K562 (cell line): ENCODE data around the gene FAR2. TPM values are rescaled to one million over a fixed set of nuclear protein-coding genes. Genes with fewer than 3 reads are reported as not detected.

ENCODE experiments used
- ATAC-seq: fragments of 200-7000 bp; cut with Tn5 transposase; 3 replicates; pipeline ENCODE4 v1.9.1; 2020; ENCODE audit warnings: moderate library complexity
- BruUV-seq: library from RNA; stranded (reverse); fragments of 400-500 nt; replicated peaks from 2 replicates; lab custom pipeline; 2021; lab: Mats Ljungman, UMichigan
- CTCF ChIA-PET: fragments of 300-600 bp; formaldehyde crosslinking; extraction: SDS; loops from one replicate; lab custom pipeline; 2021; ENCODE audit warnings: low intra/inter-chr PET ratio; lab: Yijun Ruan, JAX
- POLR2A ChIA-PET: fragments of 300-600, 350-650 bp; sonication (Branson Sonifier 250); formaldehyde crosslinking; extraction: SDS; loops from one replicate; lab custom pipeline; 2021; ENCODE audit warnings: antibody characterized with exemption, inconsistent platforms; lab: Yijun Ruan, JAX
- DNase-seq, 4 experiments: peaks; one replicate each; pipeline versions ENCODE4 v3.0.0 to v3.0.0-alpha.2; 2011 to 2018; ENCODE audit warnings: low spot score in 3 of 4, mixed read lengths in 3 of 4; ENCODE audit errors: extremely low read depth in 1 of 4
- FAIRE-seq: peaks from 2 replicates; lab custom pipeline; 2011; peaks lifted over from hg19 to GRCh38; lab: Jason Lieb, UNC
- H2AFZ ChIP-seq: 2 replicates; pipeline ENCODE4 v1.6.0; 2011; ENCODE audit warnings: low read depth, low read length, control low read depth, inconsistent platforms
- H3K27ac ChIP-seq: fragments of 200-600 bp; 3 replicates; pipeline ENCODE4 v1.8.0; 2011; ENCODE audit warnings: low read depth, mild to moderate bottlenecking, control low read depth, inconsistent platforms, low read length, moderate library complexity, mixed read lengths; ENCODE audit errors: extremely low read depth
- H3K27me3 ChIP-seq, 2 experiments: fragments of 300-600 bp in 1 of 2; 2 replicates in 1 of 2; 3 replicates in 1 of 2; pipeline versions ENCODE4 v1.6.0 to v1.8.0; 2011; ENCODE audit warnings: inconsistent platforms in 2 of 2, low read length in 2 of 2, mild to moderate bottlenecking in 1 of 2, mixed read lengths in 1 of 2, moderate library complexity in 1 of 2; ENCODE audit not compliant: control insufficient read depth in 2 of 2, insufficient read depth in 2 of 2
- H3K36me3 ChIP-seq: fragments of 300-600 bp; 3 replicates; pipeline ENCODE4 v1.8.0; 2011; ENCODE audit warnings: mild to moderate bottlenecking, low read length, inconsistent platforms; ENCODE audit not compliant: control insufficient read depth, insufficient read depth
- H3K4me1 ChIP-seq, 2 experiments: fragments of 200-600 bp in 1 of 2; replicated peaks in 1 of 2; 2 replicates in 1 of 2; 3 replicates in 1 of 2; pipeline versions ENCODE4 v1.5.1 to v1.8.0; 2011; ENCODE audit warnings: inconsistent platforms in 2 of 2, low read length in 2 of 2, mild to moderate bottlenecking in 1 of 2, mixed read lengths in 1 of 2, moderate library complexity in 1 of 2; ENCODE audit not compliant: control insufficient read depth in 2 of 2, insufficient read depth in 2 of 2
- H3K4me2 ChIP-seq: 2 replicates; pipeline ENCODE4 v1.6.1; 2011; ENCODE audit warnings: low read length, control low read depth, inconsistent platforms, mixed read lengths; ENCODE audit not compliant: insufficient read depth
- H3K4me3 ChIP-seq: fragments of 200-600 bp; sonication (generic), shearing (Covaris generic); 2 replicates; pipeline ENCODE4 v1.5.1; 2016; ENCODE audit warnings: control low read depth, inconsistent platforms
- H3K79me2 ChIP-seq: fragments of 200-600 bp; 3 replicates; pipeline ENCODE4 v1.8.0; 2011; ENCODE audit warnings: low read length, inconsistent platforms; ENCODE audit not compliant: control insufficient read depth, insufficient read depth
- H3K9ac ChIP-seq, 2 experiments: 2 replicates each; pipeline versions ENCODE4 v1.6.0 to v1.6.1; 2011; ENCODE audit warnings: low read depth in 2 of 2, low read length in 2 of 2, control low read depth in 1 of 2, inconsistent platforms in 1 of 2, mild to moderate bottlenecking in 1 of 2, mixed read lengths in 1 of 2; ENCODE audit not compliant: insufficient read depth in 1 of 2
- H3K9me1 ChIP-seq: one replicate; pipeline ENCODE4 v1.6.0; 2011; ENCODE audit warnings: inconsistent platforms, mild to moderate bottlenecking, low read length, moderate library complexity; ENCODE audit not compliant: control insufficient read depth, insufficient read depth
- H3K9me3 ChIP-seq: replicated peaks from 2 replicates; pipeline ENCODE4 v1.5.1; 2011; ENCODE audit warnings: low read depth, low read length, inconsistent platforms; ENCODE audit not compliant: control insufficient read depth, insufficient read depth
- H4K20me1 ChIP-seq: replicated peaks from 2 replicates; pipeline ENCODE4 v1.6.1; 2011; ENCODE audit warnings: low read length, inconsistent platforms, mixed read lengths; ENCODE audit not compliant: control insufficient read depth, insufficient read depth
- FIP1L1 ChIP-seq: fragments of 200-400 bp; formaldehyde crosslinking; IDR thresholded peaks from 2 replicates; pipeline ENCODE4 v1.6.1; 2018; ENCODE audit warnings: mild to moderate bottlenecking, low read depth, low read length; ENCODE audit not compliant: poor library complexity, severe bottlenecking
- HINFP ChIP-seq: fragments of 450-650 bp; conservative IDR thresholded peaks from 2 replicates; pipeline ENCODE4 v1.6.1; 2016; ENCODE audit warnings: missing genetic modification characterization, low read depth, mild to moderate bottlenecking, control low read depth, missing compliant biosample characterization
- THAP7 ChIP-seq: fragments of 250-450 bp; sonication (Bioruptor Pico); IDR thresholded peaks from 2 replicates; pipeline ENCODE4 v1.5.0; 2021
- THRA ChIP-seq: fragments of 450-650 bp; IDR thresholded peaks from 2 replicates; pipeline ENCODE4 v1.6.1; 2017; ENCODE audit warnings: mild to moderate bottlenecking, moderate library complexity
- ZBTB11 ChIP-seq, 3 experiments: fragments of 200-800 bp in 1 of 3; fragments of 250-450 bp in 1 of 3; fragments of 450-650 bp in 1 of 3; sonication (Bioruptor Pico) in 1 of 3; sonication (Bioruptor generic) in 1 of 3; formaldehyde crosslinking in 1 of 3; IDR thresholded peaks; 2 replicates each; pipeline versions ENCODE4 v1.6.1 to v1.8.0; 2016 to 2022; ENCODE audit warnings: mild to moderate bottlenecking in 2 of 3, missing genetic modification characterization in 2 of 3, missing compliant biosample characterization in 1 of 3, moderate library complexity in 1 of 3
- WGBS: fragments of 100-300 bp; shearing (Covaris generic); methylation state at CpG from one replicate; pipeline ENCODE4 v1.1.6; 2016; ENCODE audit warnings: low coverage, mixed read lengths; ENCODE audit not compliant: insufficient coverage; ENCODE audit errors: missing lambda C conversion rate; 5-methylcytosine and 5-hydroxymethylcytosine counted together
- in situ Hi-C: fragments of 300-500 bp; cut with MboI; formaldehyde crosslinking; loops from 4 replicates; pipeline ENCODE4 v1.15.0; 2018; ENCODE audit warnings: inconsistent platforms, mixed read lengths
- intact Hi-C: fragments of 100-400 bp; cut with micrococcal nuclease; formaldehyde crosslinking; loops from 2 replicates; pipeline ENCODE4 v1.14.2; 2022
- polyA plus RNA-seq, 8 experiments: library from polyadenylated mRNA; depleted of rRNA in 4 of 8; stranded (reverse) in 5 of 8; unstranded in 3 of 8; fragments of >200 nt; fragmentation: Nextera tagmentation in 2 of 8; fragmentation: Illumina TruSeq in 1 of 8; extraction: Ambion mirVana in 2 of 8; extraction: Trizol in 1 of 8; gene quantifications; 2 replicates each; pipeline versions ENCODE4 v1.2.1 to v1.2.3, GENCODE V29; 2011 to 2014; ENCODE audit warnings: inconsistent platforms in 1 of 8, missing spikeins in 1 of 8
- total RNA-seq, 7 experiments: library from RNA; depleted of rRNA in 6 of 7; stranded (reverse); fragments of >200 nt in 6 of 7; fragmentation: Illumina TruSeq in 2 of 7; extraction: Trizol in 2 of 7; gene quantifications; 2 replicates each; pipeline versions ENCODE4 v1.2.1 to v1.2.3, GENCODE V29; 2011 to 2021; ENCODE audit warnings: low replicate concordance in 1 of 7

The FAR2 gene
- total and polyA plus RNA-seq, 9 of the 15 experiments (the other 6 are each of a cell fraction or from before 2014, with no cell fraction given) = 5.0 to 13.4 (median 8.5) TPM

GRCh38 chr12:29283969-29284700 lies 135.1 kb downstream of the FAR2 start:
- no peaks in the 10 kb centered on the region for H3K9me1 ChIP-seq
- H3K9ac ChIP-seq = no peak overlapping the region
- in situ Hi-C loops (no loop called here), intact Hi-C loops (no loop called here)
- POLR2A ChIA-PET = no interaction called here
- BruUV-seq = no TSS peak
- no peak overlapping the region for H3K27ac ChIP-seq
- no peak overlapping the region for H3K4me2 ChIP-seq
- H3K4me1 ChIP-seq = no peaks in the 10 kb centered on the region
- no peaks in the 10 kb centered on the region for H3K9me3 ChIP-seq
- ATAC-seq = no peak
- no peaks in the 10 kb centered on the region for H3K36me3 ChIP-seq
- WGBS = 24% methylated on average over 5 of the region's 5 CpGs
- H2AFZ ChIP-seq = no peak overlapping the region
- no peak overlapping the region for H3K4me3 ChIP-seq
- CTCF ChIA-PET = no interaction called here
- no peak for FAIRE-seq
- no peaks in the 10 kb centered on the region for H3K27me3 ChIP-seq
- DNase-seq = no peak
- H4K20me1 ChIP-seq = no peaks in the 10 kb centered on the region
- no peak for TF ChIP-seq THRA
- TF ChIP-seq FIP1L1 = no peak
- no peak for TF ChIP-seq THAP7 (CRISPR knock-in tag)
- TF ChIP-seq ZBTB11 (CRISPR knock-in tag; IDR thresholded peaks at IDR 0.05) = no peak
- no peak for TF ChIP-seq HINFP (tag)
- TF ChIP-seq, all 486 proteins: peak for 0
- no peaks in the 10 kb centered on the region for H3K79me2 ChIP-seq
